Fibroblast of skin of right biceps (primary cell): Measurements from ENCODE around the gene TNFSF10.
A peak's percentile ranks its signal among the peaks of the same experiment; 100 is the strongest.

Experiments used
- DNase-seq: peaks from one replicate; pipeline ENCODE4 v3.0.0-alpha.2; 2013

Gene TNFSF10

DNA sequence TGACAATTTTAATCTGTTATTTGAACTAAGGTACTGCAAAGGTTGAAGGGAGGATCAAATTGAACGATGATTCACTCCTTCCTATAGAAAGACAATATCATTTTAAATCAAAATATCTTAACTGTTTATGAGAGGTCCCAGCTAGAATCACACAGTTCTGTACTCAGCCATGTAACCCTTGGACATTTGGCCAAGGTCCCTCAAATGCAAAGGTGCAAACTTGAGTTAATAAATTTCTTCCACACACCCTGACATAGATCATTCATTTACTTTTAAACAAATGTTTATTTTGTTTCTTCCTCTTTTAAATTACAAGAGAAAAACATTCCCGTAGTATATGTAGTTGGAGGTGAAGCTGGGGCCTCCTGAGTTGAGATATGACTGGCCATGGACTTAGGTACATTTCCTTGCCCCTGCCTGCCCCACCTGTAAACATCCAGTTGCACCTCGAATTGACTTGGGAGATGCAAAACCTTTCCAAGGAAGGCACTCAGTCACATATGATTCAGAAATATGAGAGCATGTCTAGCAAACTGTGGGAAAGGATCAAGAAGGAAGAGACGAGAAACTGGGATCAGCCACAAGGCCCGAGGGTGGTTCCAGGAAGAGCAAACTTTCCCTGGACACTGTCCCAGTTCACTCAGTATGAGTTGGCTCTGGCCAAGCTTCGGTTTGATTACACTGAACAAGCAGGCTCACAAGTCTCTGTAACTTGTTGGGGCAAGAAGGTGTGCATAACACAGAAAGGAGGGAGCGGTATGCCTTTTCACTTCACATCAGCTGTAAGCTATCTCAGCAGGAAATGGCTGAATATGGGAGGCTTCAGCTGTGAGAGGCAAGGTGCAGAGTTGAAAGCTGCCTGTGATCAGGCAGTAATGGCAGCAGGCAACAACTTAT, 6.7 kb downstream of the TNFSF10 start:
- peak; percentile 69 for DNase-seq

DNA sequence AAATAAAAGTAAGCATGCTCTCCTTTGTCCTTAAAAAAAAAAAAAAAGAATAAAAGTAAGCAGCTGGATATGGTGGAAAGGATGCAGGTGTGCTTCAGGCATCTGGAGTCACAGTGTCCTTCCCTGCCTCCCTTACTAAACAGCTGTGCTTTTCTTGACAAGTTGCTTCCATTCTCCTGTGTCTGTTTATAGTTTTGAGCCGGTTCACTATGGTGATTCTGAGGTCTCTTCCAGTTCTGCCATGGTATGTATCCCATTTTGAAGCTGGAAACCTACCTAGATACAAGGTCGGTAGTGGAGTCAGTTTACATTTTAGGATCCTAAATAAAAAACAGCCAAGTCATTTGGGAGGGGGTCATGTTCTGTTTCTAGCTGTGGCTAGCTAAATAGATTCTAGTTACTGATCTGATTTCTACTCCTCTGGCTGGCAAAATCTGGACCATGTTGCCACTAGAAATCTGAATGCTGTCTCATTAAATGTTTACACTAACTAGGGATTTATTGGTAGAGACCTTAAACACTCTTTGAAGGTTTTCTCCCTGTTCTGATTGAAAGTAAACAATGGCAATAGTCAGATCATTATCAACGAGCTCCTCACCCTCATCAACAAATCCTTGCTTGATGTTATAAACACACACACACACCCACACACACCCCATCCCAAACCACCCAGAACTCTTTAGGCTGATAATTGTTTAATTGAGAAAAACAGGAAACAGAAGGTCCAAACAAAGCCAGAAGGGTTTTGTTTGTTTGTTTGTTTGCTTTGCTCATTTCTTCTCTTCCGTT, 7.9 kb downstream of the TNFSF10 start:
- no peak for DNase-seq

DNA sequence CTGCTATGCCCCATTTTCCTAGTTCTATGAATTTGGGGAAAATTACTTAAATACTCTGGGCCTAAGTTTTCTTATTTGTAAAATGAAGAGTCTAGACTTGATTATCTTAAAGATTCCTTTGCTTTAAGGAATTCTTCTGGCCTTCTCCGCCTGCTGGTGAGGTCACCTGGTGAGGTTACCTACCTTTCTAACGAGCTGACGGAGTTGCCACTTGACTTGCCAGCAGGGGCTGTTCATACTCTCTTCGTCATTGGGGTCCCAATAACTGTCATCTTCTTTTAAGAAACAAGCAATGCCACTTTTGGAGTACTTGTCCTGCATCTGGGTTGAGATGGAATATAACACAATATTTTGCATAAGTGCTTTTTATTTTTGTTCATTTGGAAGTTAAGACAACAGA, 8.6 kb downstream of the TNFSF10 start:
- no peak for DNase-seq

DNA sequence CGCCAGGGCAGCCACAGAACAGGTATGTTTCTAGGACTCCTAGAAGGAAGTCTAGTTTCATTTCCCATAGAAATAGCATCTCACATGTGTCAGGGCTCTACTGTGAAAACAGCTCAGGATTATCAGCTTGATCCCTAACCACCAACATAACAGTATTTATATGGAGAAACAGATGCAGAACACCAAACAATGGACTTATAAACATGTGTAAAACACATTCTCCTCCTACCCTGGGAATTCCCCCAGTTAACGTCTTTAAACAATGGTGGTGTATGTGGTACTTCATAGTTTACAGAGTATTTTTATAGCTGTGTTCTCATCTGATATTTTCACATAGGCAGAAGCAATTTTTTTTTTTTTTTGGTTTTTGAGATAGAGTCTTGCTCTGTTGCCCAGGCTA, 9.7 kb downstream of the TNFSF10 start:
- DNase-seq, result no peak

DNA sequence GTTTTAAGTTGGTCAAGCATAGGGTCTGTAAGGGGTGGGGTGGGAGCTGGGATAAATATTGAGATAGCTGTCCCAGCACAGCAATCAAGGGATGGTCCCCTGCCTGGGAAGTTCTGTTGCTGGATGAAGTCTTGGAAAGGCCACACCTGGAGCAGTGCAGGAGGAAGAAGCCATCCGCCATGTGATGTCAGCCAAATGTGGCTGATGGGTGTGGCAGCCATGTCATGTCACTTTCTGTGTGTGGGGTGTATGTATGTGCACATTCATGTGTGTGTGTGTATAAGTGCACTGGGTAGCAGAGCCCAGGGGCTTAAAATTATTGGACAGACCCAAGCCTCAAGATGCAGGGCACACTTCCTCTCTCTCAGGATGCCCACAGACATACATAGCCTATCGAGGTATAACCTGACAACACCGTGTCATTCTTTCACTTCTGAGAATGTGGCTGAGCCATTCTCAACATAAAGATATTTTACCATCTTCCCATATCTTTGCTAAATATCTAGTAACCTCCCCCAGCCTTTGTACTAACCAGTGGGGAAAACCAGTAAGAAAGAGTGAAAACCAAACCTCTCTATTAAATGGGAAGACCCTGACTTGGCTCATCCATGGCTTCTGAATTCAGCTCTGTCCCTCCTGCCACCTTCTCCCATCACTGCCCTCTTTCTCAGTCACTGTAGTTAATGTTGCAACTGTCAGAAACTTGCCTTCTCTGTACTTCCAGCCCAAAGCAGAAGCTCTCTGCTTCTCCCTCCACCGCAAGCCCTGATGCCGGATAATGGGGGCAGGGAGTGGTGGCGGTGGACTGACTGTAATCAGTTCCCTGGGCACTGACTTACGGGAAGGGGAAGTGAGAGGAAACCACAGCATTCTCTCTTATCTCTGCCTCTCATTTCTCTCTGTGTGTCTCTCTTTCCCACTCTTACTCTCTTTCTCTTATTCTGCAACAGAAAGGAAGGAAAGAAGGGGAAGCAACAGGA, 11.2 kb downstream of the TNFSF10 start:
- DNase-seq, result peak; percentile 34

DNA sequence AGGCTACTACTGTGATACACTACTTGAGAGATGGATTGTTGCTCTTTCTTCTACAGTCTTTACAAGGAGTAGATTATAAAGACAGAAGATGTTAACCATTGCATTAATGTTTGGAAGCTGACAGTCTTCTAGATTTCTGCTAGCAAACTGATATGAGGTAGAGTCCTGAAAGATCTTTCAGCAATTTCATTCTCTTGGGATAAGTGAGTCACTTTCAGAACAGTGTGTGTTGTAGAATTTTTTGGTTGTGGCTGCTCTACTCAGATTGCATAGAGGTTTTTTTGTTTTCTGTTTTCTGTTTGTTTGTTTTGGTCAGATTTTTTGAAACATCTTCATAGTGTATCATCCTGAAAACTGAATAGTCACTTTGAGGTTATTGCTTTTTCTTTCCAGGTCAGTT, 17.1 kb downstream of the TNFSF10 start:
- DNase-seq, result no peak

DNA sequence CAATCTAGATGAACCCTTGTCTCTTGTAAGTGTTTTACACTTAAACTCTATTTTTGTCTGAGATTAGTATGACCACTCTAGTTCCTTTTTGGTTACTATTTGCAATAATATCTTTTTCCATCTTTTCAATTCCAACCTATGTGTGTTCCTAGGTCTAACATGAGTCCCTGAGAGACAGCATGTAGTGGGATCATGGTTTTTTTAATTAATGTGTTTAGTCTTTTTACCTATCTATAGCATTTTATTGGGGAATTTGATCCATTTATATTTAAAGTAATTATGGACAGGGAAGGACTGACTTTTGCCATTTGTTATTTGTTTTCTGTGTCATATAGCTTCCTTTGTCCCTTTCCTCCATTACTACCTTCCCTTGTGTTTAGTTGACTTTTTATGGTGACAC, 21.7 kb downstream of the TNFSF10 start:
- DNase-seq, result no peak

DNA sequence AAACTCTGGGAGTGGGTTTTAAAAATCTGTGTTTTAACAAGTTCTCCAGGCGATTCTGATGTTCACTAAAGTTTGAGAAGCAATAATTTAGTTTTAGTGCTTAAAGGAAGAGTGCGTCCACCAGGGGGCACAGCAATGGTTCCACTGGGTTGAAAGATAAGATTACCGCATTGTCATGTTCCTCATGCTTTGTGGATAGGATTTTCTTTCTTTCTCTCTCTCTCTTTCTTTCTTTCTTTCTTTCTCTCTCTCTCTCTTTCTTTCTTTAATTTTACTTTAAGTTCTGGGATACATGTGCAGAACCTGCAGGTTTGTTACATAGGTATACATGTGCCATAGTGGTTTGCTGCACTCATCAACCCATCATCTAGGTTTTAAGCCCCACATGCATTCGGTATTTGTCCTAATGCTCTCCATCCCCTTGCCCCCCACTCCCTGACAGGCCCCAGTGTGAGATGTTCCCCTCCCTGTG, 33.0 kb downstream of the TNFSF10 start:
- peak; percentile 63 for DNase-seq

DNA sequence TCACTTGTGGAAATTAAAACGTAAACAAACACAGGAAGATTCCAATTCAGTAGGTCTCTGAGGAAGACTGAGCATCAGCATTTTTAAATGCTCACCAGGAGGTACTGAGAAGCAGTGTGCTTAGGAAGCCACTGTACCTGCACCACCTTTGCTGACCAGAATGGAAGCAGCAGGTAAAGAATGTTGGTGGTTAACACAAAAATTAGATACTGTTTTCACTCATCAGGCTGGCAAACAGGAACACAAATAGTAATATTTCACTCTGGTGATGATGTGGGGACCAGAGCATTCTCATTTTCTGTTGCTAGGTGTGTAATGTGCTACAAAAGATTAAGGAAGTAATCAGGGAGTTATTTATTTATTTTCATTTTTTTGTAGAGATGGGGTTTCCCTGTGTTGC, 45.1 kb downstream of the TNFSF10 start:
- no peak for DNase-seq

DNA sequence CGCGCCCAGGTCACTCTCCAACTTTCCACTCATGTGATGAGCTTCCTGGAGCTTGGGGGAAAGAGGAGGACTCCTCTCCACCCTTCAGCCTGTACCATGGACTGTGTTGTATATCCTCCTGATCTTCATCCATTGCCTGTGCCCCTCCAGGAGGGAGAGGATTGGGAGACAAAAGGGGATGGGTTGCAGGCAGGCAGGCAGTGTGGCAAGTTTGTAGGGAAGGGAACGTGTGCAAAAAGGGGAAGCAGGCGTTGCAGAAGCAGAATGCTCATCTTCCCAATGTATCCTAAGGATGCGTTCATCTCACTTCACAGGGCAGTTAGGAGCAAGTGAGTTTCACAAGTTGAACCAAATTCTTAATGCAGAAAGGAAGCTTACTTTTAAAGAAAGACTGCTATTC, 46.9 kb downstream of the TNFSF10 start:
- DNase-seq, result no peak

DNA sequence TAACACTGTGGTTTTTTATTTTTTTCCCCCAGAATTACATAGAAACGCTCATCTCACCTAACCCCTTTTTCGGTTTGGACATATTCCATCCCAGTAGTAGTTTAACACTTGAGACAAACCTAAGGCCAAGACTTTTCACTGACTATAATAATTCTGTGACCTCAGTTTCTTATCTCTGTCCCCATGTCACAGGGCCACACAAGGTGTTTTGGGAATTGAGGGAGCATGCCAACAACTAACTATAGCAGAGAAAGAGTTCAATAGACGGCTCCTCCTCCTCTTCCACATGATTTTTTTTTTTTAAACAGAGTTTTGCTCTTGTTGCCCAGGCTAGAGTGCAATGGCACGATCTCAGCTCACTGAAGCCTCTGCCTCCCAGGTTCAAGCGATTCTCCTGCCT, 47.5 kb downstream of the TNFSF10 start:
- DNase-seq, result no peak

DNA sequence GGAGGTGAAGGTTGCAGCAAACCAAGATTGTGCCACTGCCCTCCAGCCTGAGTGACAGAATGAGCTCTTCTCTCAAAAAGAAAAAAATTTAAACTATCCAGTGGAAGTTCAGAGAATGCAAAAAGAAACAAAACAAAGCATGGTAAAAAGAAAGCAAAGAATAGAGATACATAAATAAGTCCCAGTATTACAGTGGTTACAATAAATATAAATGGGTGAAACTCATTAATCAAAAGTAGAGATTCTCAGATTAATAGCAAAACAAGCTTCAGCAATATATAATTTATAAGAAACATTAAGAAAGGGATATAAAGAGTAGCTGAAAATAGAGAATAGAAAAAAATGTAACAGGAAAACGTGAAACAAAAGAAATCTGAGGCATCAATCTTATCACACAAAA, 51.3 kb downstream of the TNFSF10 start:
- no peak for DNase-seq

DNA sequence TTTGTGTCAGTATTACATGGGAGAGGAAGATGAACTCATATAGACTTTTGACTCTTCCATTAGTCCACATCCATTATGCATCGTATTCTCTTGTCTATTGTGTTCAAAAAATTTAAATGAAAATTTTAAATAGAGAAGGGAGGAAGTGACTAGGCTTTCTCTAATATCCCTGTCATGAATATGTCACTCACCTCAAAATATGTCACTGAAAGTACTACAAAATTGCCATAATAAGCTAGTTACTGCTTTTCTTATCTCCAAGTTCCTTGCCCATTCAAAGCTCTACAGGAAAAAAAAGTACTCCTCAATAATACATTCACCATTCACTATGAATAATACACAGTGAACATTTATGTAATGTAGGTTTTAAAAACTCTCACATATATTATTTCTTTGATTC, 52.6 kb downstream of the TNFSF10 start:
- no peak for DNase-seq

DNA sequence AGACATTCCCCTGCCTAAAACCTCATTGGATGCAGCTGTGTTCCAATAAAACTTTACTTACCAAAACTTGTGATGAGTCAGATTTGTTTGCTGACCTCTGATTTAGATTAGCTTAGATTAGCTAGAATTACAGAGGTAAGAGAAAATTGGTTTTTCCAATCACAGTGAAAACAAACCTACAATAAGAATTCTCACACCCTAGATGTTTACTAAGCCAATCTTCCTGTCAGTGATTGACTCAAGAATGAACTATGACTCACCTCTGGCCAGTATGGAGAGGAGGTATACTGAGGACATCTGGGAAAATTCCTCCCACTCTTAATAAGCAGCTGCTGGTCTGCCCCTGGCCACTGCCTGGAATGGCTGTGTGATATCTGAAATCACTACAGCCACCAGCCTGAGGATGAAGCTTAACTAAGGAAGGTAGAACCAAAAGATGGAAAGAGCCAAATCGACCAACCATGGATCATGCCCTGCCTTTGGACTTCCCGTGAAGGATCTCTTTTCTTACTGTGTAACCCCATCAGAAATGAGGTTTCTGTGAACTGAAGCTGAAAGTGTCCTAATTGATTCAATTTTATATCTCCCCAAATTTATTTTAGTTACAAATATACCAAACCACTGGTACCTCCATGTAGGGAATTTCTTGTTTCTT, 55.9 kb downstream of the TNFSF10 start:
- DNase-seq, result peak; percentile 48

DNA sequence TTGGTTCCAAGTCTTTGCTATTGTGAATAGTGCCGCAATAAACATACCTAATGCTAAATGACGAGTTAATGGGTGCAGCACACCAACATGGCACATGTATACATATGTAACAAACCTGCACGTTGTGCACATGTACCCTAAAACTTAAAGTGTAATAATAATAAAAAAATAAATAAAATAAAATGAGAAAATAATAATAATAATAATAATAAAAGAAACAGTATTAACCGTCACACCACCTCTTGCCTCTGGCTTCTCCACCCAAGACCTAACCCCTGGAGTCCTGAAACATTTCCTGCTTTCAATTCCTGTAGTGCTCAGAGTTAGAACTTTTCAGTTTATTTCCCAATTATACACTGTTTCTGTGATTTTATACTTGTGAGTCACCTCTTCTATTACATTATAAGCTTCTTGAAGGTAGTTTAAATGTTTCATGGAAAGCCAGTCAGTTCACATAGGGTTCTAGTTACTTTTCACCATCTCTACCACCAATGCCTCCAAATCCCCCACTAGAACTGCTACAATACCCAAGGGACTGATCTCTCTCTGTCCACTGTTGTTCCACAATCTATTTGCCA, 56.6 kb downstream of the TNFSF10 start:
- no peak for DNase-seq

DNA sequence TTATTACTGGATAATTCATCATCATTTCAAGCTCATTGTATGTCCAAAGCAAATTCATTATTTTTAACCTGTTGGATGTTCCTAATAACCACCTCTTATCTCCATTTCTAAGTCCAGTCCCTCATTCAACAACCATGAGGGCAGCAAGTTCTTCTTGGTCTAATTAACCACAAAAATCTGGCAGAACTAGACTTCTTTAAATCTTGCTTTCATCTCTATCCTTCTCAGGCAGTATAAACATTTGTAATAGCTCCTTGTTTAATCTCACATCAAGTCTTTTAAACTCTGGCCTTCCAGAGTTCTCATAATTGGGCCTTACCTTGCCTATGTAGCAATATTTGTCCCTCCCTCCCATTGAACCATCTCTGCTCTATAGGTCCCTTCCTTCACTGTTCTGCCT, 57.9 kb downstream of the TNFSF10 start:
- DNase-seq, result no peak

DNA sequence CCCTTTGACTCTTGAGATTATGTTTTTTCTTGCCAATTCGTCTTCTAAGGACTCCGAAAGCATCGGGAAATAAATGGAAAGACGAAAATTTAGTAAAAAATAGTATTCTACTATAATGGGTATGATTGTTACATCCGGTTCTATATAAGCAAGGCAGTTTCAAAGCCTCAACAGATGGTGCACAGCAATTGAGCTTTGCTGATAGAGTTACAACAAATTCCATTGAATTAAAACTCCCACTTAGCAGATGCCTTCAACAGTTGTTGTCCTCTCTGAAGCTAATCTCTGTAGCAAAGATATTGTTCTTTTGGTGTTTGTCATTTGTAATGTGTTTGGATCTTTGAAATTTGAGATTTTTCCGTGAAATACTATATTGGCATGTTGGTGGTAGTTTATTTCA, 58.9 kb downstream of the TNFSF10 start:
- DNase-seq, result no peak

DNA sequence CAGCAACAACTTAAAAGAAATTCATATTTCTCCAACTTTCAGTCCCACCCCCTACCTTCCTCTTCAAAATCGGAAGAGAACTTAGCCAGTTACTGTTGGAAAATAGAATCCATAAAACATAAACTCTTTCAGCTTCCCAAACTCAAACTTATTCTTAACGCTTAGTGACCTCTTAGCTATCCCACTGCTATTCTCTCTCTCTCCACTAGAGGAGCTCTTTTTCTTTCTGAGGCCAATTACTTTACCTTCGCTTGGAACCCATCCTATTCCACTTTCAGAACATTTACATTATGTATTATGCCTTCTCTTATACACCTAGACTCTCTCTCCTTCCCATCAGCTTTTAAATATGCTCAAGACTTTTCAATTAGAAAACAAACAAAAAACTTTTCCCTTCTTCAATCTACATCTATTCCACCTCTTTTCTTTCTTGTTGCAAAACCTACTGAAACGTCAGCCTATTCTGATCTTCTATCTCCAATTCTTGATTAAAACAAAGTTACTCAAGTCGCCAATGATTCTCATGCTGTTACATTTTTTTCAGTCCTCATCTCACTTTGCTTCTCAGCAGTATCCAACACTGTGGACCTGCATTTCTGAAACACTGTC, 61.6 kb downstream of the TNFSF10 start:
- DNase-seq, result peak; percentile 27

DNA sequence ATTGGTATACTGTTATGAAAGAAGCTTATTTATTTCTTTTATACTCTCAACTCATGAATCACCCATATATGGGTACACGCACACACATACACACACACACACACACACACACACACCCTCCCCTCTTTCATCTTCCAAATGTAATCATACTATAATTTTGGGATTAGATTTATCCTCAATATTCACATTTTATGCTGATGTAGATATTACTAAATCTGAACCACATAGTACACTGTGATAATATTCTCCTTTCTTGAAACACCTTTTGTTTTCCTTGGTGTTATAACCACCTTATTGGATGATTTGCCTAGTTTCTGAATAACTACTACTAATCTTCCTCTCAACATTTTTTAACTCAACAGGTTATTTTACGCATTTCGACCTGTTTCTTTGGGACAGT, 66.8 kb downstream of the TNFSF10 start:
- no peak for DNase-seq
